ENCODE results near the gene HTR7. TPM values are rescaled to one million over a fixed set of nuclear protein-coding genes. Genes with fewer than 3 reads are reported as not detected.
A peak's percentile ranks its signal among the peaks of the same experiment; 100 is the strongest.

HTR7 gene
- total RNA-seq, 1 donor from 2014 or later: 13.3 TPM

DNA sequence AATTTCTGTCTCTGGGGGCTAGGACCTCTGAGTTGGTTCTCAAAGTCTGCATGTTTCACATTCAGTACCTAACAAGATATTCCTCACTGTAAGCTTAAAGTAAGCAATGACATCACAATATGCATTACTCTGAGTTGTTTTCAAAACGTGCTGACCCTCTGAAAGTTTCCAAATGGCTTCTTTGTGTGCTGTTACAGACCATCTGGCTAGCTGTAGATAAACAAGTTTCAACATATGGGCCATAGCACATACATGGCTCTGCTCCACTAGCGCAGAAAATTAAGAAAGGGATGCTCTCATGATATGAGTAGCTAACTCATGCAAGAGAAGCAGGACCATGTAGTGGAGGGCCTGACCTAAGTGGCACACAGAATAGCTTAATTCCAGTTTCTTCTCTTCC is 119.0 kb downstream of the HTR7 start:
- H3K4me1 Mint-ChIP-seq (ENCODE audit: low read depth, unreplicated experiment): peaks cover 50% of the 10 kb centered on the region
- H3K27me3 Mint-ChIP-seq (ENCODE audit: unreplicated experiment): peaks cover 3% of the 10 kb centered on the region
- peak overlapping the region; percentile 88 for H3K27ac Mint-ChIP-seq (ENCODE audit: unreplicated experiment)
- peaks cover 2% of the 10 kb centered on the region for H3K9me3 Mint-ChIP-seq (ENCODE audit: unreplicated experiment)
- H3K36me3 Mint-ChIP-seq (ENCODE audit: unreplicated experiment): no peaks in the 10 kb centered on the region
- H3K4me3 Mint-ChIP-seq (ENCODE audit: unreplicated experiment): peak overlapping the region; percentile 59
- DNase-seq: no peak
- TF ChIP-seq, protein P1, sequence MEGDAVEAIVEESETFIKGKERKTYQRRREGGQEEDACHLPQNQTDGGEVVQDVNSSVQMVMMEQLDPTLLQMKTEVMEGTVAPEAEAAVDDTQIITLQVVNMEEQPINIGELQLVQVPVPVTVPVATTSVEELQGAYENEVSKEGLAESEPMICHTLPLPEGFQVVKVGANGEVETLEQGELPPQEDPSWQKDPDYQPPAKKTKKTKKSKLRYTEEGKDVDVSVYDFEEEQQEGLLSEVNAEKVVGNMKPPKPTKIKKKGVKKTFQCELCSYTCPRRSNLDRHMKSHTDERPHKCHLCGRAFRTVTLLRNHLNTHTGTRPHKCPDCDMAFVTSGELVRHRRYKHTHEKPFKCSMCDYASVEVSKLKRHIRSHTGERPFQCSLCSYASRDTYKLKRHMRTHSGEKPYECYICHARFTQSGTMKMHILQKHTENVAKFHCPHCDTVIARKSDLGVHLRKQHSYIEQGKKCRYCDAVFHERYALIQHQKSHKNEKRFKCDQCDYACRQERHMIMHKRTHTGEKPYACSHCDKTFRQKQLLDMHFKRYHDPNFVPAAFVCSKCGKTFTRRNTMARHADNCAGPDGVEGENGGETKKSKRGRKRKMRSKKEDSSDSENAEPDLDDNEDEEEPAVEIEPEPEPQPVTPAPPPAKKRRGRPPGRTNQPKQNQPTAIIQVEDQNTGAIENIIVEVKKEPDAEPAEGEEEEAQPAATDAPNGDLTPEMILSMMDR (IDR thresholded peaks at IDR 0.05; ENCODE audit: partially characterized antibody, unreplicated experiment): no peak

DNA sequence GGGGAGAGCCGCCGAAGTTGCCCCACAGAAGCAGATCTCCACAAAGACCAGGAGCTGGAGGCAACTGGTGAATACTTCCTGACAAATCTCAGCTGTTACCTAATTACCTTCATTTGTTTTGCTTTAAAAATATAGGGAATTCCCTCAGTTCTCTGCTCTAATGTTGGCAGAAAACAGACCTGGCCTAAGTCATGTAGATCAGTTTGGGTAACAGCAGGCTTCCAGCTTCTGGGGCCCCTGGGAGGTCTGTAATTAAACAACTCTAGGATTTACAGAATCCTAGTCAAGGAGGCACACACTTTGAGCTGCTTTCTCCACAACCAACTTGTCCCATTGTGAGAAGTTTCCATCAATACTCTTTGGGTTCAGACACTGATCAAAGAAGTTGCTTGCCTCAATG is 123.4 kb downstream of the HTR7 start:
- no peak for DNase-seq
- Mint-ChIP-seq H3K36me3 (ENCODE audit: unreplicated experiment) (no peaks in the 10 kb centered on the region), H3K4me3 (ENCODE audit: unreplicated experiment) (no peak overlapping the region), H3K27ac (ENCODE audit: unreplicated experiment) (no peak overlapping the region), H3K4me1 (ENCODE audit: low read depth, unreplicated experiment) (peaks cover 41% of the 10 kb centered on the region), H3K27me3 (ENCODE audit: unreplicated experiment) (peaks cover 3% of the 10 kb centered on the region), H3K9me3 (ENCODE audit: unreplicated experiment) (no peaks in the 10 kb centered on the region)
- TF ChIP-seq, protein P1 (IDR thresholded peaks at IDR 0.05; ENCODE audit: partially characterized antibody, unreplicated experiment): no peak

DNA sequence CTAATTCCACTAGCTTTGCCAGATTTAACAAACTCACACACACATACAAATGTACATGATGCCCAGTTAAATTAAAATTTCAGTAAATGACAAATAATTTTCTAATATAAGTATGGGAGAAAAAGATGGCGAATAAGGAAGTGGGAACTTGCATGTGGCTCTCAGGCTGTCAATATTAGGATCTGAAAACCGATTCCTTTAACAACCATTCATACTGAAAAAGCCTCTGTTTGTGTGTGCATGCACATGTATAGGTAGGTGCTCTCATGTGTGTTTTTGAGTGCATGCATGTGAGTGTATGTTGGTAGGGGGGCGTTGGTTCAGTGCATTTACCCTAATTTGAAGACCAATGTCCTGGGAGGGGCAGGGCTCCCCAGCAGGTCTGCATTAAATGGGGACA is 125.3 kb downstream of the HTR7 start:
- H3K36me3 Mint-ChIP-seq (ENCODE audit: unreplicated experiment): no peaks in the 10 kb centered on the region
- no peak overlapping the region for H3K27ac Mint-ChIP-seq (ENCODE audit: unreplicated experiment)
- DNase-seq: no peak
- H3K27me3 Mint-ChIP-seq (ENCODE audit: unreplicated experiment): no peaks in the 10 kb centered on the region
- H3K9me3 Mint-ChIP-seq (ENCODE audit: unreplicated experiment): no peaks in the 10 kb centered on the region
- H3K4me1 Mint-ChIP-seq (ENCODE audit: low read depth, unreplicated experiment): peaks cover 27% of the 10 kb centered on the region
- TF ChIP-seq, protein P1 (IDR thresholded peaks at IDR 0.05; ENCODE audit: partially characterized antibody, unreplicated experiment): no peak
- no peak overlapping the region for H3K4me3 Mint-ChIP-seq (ENCODE audit: unreplicated experiment)

DNA sequence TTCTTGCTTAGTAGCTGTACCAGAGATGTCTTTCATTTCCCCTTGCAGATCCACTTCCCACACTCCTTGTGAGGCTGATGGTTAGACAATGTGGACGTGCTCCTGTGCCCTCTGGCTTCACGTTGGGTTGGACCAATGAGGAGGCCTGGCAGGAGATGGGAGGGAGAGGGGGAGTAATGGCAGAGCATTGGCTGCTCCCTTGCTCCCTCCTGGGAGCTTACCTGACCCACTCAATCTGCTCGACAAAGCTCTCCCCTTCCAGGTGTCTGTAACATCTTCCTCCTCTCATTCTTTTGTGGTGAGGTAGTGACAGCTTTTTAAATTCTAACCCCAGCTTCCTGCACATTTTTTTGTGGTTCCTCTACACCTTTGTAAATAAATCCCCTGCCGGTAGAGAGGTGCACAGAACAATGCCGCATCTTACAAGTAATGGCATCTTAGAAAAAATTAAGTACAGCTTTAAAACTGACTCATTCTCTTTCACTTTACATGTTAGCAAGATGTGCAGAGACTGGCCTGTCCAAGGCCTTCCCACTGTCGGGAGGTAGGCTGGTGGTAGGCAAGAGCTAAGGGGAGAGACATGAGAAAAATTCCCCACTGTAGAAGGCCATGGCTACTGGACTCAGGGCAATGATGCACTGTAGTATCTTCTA is 134.3 kb downstream of the HTR7 start:
- Mint-ChIP-seq H3K27me3 (ENCODE audit: unreplicated experiment) (no peaks in the 10 kb centered on the region), H3K36me3 (ENCODE audit: unreplicated experiment) (no peaks in the 10 kb centered on the region), H3K4me1 (ENCODE audit: low read depth, unreplicated experiment) (no peaks in the 10 kb centered on the region), H3K9me3 (ENCODE audit: unreplicated experiment) (no peaks in the 10 kb centered on the region), H3K27ac (ENCODE audit: unreplicated experiment) (no peak overlapping the region), H3K4me3 (ENCODE audit: unreplicated experiment) (no peak overlapping the region)
- no peak for DNase-seq
- TF ChIP-seq, protein P1 (IDR thresholded peaks at IDR 0.05; ENCODE audit: partially characterized antibody, unreplicated experiment): no peak

DNA sequence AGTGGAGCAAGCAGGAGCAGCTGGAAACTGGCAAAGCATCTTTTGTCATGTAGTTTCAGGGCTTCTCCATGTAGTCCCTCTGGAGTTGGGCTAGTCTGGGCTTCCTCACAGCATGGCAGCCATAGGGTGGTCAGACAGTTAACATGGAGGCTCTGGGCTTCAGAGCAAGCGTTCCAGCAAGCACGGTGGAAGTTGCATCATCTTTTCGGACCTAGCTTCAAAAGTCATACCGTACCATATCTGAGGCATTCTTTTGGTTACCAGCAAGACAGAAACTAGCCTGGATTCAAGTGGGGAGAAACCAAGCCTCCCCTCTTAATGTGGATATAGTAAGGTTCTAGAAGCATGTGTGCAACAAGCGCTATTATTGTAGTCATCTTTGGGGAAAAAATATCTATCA is 135.0 kb downstream of the HTR7 start:
- Mint-ChIP-seq H3K36me3 (ENCODE audit: unreplicated experiment) (no peaks in the 10 kb centered on the region), H3K27ac (ENCODE audit: unreplicated experiment) (no peak overlapping the region), H3K9me3 (ENCODE audit: unreplicated experiment) (no peaks in the 10 kb centered on the region), H3K4me3 (ENCODE audit: unreplicated experiment) (no peak overlapping the region), H3K27me3 (ENCODE audit: unreplicated experiment) (no peaks in the 10 kb centered on the region), H3K4me1 (ENCODE audit: low read depth, unreplicated experiment) (no peaks in the 10 kb centered on the region)
- TF ChIP-seq, protein P1 (IDR thresholded peaks at IDR 0.05; ENCODE audit: partially characterized antibody, unreplicated experiment): no peak
- no peak for DNase-seq

All from glutamatergic neuron (in vitro differentiated cells).